ENCODE measurements around the gene COQ4.

Gene COQ4

DNA sequence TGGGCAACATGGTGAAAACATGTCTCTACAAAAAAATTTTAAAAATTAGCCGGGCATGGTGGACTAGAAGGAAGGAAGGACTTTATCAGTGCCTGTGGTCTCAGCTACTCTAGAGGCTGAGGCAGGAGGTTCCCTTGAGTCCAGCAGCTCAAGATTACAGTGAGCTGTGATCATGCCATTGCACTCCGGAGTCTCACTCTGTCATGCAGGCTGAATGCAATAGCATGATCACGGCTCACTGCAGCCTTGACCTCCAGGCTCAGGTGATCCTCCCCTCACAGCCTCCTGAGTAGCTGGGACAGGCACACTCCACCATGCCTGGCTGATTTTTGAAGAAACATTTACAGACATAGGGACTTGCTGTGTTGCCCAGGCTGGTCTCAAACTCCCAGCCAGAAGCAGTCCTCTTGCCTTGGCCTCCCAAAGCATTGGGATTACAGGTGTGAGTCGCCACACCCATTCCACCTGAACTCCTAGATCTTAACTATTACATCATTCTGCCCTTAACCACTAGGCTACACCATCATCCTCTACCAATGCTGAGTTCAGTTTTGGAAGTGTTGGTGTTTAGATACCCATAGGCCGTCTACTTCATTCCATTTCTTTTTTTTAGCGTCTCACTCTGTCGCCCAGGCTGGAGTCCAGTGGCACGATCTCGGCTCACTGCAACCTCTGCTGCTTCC is 46.5 kb downstream of the COQ4 start:
- Histone ChIP-seq H3K27me3 (ENCODE audit: insufficient read depth, low read length) (peaks cover 56% of the 10 kb centered on the region), H3K27ac (ENCODE audit: low read depth, low read length) (no peak overlapping the region), H3K4me3 (ENCODE audit: low read length) (no peak overlapping the region), H3K36me3 (ENCODE audit: insufficient read depth, low read length) (no peaks in the 10 kb centered on the region), H3K9ac (ENCODE audit: low read depth, low read length) (no peak overlapping the region), H3K4me1 (ENCODE audit: insufficient read depth, low read length) (peaks cover 18% of the 10 kb centered on the region), H3K9me3 (ENCODE audit: insufficient read depth, low read depth, low read length) (no peaks in the 10 kb centered on the region)
- 96% methylated on average over 9 of the region's 9 CpGs for WGBS

DNA sequence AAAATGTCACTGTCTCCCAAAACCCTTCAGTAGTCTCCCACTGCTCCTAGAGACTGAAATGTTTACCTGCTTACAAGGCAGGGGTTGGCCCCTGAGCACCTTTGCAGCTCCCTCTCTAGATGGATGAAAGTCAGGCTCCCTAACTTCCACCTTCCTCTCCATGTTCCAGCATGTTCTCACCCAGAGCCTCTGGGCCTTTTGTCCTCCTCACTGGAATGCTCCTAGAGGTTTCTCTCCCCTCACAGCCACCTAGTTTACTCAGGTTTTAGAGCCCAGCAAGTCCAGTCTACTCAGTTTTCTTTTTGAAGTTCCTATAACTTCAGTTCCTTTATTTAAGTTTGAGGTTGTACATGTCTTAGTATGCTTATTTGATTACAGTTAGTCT is 47.7 kb downstream of the COQ4 start:
- H3K4me1 ChIP-seq (ENCODE audit: insufficient read depth, low read length): peaks cover 12% of the 10 kb centered on the region; the same call in 1 of the 2 replicates
- H3K9me3 ChIP-seq (ENCODE audit: insufficient read depth, low read depth, low read length): no peaks in the 10 kb centered on the region
- H3K27me3 ChIP-seq (ENCODE audit: insufficient read depth, low read length): peaks cover 46% of the 10 kb centered on the region
- peak overlapping the region; percentile 75 for H3K4me3 ChIP-seq (ENCODE audit: low read length)
- peak overlapping the region; percentile 69; the same call in 1 of the 2 replicates for H3K9ac ChIP-seq (ENCODE audit: low read depth, low read length)
- H3K36me3 ChIP-seq (ENCODE audit: insufficient read depth, low read length): no peaks in the 10 kb centered on the region
- peak overlapping the region; percentile 46; the same call in 1 of the 2 replicates for H3K27ac ChIP-seq (ENCODE audit: low read depth, low read length)

DNA sequence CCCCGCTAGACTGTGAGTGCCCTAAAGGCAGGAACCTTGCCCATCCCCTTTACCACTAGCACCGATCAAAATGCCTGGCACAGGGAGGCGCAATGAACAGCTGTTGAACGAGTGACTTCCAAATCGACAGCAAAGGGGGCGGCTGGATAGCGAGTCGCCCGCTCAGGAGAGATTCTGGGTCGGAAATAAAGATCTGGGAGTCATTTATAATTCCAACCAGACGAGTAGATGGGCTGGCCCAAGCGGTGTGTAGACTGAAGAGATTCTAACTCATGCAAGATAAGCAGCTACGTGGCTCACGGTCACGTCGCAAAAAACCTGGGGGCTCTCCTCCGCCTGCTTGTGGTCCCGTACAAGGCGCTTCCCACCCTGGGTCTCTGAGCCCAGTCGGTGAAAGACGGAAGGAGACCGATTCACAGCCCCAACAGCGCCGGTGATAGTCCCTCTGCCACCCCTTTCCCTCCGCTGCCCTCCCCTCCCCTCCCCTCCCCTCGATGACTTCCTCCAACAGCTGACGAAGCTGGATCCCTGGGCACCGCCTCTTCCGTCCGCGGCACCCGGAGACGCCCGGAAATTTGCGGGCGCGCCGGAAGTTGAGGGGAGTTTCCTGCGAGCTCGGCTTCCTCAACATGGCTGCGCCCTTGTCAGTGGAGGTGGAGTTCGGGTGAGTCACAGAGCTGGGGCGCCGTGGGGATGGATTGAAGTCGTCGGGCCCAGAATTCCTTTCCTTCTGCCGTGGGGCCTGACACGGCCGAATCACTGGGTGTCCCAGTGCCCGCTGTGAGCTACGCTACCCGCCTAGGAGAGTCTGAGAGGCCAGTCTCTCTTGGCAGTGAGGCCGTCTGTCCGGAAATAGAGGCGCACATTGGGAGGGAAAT is 48.4 kb downstream of the COQ4 start, which contains the start of gene URM1:
Gene URM1, plus strand, starts transcription at position 623 of the 878 bp plus-strand sequence. Its CDS starts 7 bp downstream, at position 630.
- Histone ChIP-seq H3K27ac (ENCODE audit: low read depth, low read length) (peak within 1 kb of the TSS; percentile 46; the same call in 1 of the 2 replicates), H3K27me3 (ENCODE audit: insufficient read depth, low read length) (peaks cover 40% of the 10 kb centered on the region), H3K9ac (ENCODE audit: low read depth, low read length) (peak within 1 kb of the TSS; percentile 69), H3K4me1 (ENCODE audit: insufficient read depth, low read length) (peaks cover 7% of the 10 kb centered on the region; the same call in 1 of the 2 replicates), H3K4me3 (ENCODE audit: low read length) (peak within 1 kb of the TSS; percentile 75), H3K36me3 (ENCODE audit: insufficient read depth, low read length) (no peaks in the 10 kb centered on the region), H3K9me3 (ENCODE audit: insufficient read depth, low read depth, low read length) (no peaks in the 10 kb centered on the region)
- under 1% methylated on average over 55 of the region's 55 CpGs for WGBS

DNA sequence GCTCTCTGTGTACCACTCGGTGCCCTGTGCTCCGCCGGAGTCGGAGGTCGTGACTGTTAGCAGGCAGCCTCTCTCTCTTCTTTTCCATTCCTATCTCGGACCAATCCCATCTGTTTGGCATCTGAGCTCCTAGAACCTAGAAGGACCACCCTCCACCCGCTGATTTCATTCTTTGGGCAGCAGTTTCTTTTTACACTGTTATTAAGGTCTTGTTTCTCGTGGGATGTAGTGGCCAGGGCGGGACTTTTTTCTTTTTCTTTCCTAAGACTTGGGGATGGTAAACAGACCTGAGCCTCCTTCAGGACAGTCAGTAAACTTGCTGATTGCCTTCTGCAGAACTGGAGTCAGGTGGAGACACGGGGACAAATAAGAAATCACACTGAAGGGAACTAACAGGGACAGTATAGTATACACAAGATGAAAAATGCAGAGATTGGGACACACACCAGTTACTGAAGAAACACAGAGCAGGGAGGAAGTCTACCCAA is 49.0 kb downstream of the COQ4 start:
- no peaks in the 10 kb centered on the region for H3K36me3 ChIP-seq (ENCODE audit: insufficient read depth, low read length)
- WGBS: under 1% methylated on average over 10 of the region's 10 CpGs

DNA sequence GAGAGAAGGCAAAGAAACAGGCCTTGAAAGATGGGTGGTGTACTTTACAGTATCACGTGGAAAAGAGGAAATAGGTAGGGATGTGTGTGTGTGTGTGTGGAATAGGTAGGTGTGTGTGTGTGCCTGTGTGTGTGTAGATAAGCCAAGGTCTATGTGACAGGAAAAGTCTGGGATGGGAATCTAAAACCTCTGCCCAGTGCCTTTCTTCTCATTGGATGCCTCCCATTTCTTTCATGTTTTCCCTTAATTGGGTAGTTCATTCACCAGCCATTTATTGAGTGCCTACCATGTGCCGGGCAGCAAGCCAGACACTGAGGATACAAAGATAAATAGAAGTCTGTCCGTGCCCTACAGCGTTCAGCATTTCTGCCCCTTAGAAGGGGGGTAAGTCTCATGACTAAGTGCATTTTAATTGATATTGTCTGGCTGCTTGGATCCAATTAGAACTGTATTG is 49.6 kb downstream of the COQ4 start:
- H3K27ac ChIP-seq (ENCODE audit: low read depth, low read length): no peak overlapping the region
- H3K27me3 ChIP-seq (ENCODE audit: insufficient read depth, low read length): peaks cover 28% of the 10 kb centered on the region
- peak overlapping the region; percentile 63; the same call in 1 of the 2 replicates for H3K9ac ChIP-seq (ENCODE audit: low read depth, low read length)
- H3K36me3 ChIP-seq (ENCODE audit: insufficient read depth, low read length): no peaks in the 10 kb centered on the region
- H3K4me3 ChIP-seq (ENCODE audit: low read length): peak overlapping the region; percentile 75
- 88% methylated on average over 4 of the region's 4 CpGs for WGBS
- no peaks in the 10 kb centered on the region for H3K9me3 ChIP-seq (ENCODE audit: insufficient read depth, low read depth, low read length)
- peaks cover 7% of the 10 kb centered on the region; the same call in 1 of the 2 replicates for H3K4me1 ChIP-seq (ENCODE audit: insufficient read depth, low read length)

More for the DNA sequence above, 49.0 kb downstream of the COQ4 start:
- Histone ChIP-seq H3K4me3 (ENCODE audit: low read length) (peak overlapping the region; percentile 75), H3K27me3 (ENCODE audit: insufficient read depth, low read length) (peaks cover 34% of the 10 kb centered on the region), H3K27ac (ENCODE audit: low read depth, low read length) (peak overlapping the region; percentile 3; the same call in 1 of the 2 replicates), H3K9ac (ENCODE audit: low read depth, low read length) (peak overlapping the region; percentile 63), H3K4me1 (ENCODE audit: insufficient read depth, low read length) (peaks cover 7% of the 10 kb centered on the region; the same call in 1 of the 2 replicates), H3K9me3 (ENCODE audit: insufficient read depth, low read depth, low read length) (no peaks in the 10 kb centered on the region)

DNA sequence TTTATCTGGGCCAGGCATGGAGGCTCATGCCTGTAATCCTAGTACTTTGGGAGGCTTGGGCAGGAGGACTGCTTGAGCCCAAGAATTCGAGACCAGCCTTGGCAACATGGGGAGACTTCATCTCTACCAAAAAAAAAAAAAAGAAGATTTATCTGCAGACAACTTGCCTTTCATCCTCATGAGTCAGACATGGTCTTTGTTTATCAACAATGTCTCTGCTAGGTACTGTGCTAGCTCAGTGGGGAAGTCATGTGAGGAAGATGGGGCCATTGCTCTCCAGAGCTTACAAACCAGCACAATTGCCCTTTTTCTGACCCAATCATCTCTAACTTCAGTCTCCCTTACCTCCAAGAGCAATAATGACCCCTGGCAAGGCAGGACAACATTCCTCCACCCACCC is 50.1 kb downstream of the COQ4 start:
- peaks cover 22% of the 10 kb centered on the region for H3K27me3 ChIP-seq (ENCODE audit: insufficient read depth, low read length)
- 88% methylated on average over 1 of the region's 1 CpG for WGBS
- H3K4me3 ChIP-seq (ENCODE audit: low read length): 0 out of 2 replicates have a peak overlapping the region, but pooled peaks have one; percentile 75
- H3K27ac ChIP-seq (ENCODE audit: low read depth, low read length): no peak overlapping the region
- no peak overlapping the region for H3K9ac ChIP-seq (ENCODE audit: low read depth, low read length)
- peaks cover under 1% of the 10 kb centered on the region; the same call in 1 of the 2 replicates for H3K36me3 ChIP-seq (ENCODE audit: insufficient read depth, low read length)
- H3K9me3 ChIP-seq (ENCODE audit: insufficient read depth, low read depth, low read length): no peaks in the 10 kb centered on the region
- H3K4me1 ChIP-seq (ENCODE audit: insufficient read depth, low read length): peaks cover 7% of the 10 kb centered on the region; the same call in 1 of the 2 replicates

DNA sequence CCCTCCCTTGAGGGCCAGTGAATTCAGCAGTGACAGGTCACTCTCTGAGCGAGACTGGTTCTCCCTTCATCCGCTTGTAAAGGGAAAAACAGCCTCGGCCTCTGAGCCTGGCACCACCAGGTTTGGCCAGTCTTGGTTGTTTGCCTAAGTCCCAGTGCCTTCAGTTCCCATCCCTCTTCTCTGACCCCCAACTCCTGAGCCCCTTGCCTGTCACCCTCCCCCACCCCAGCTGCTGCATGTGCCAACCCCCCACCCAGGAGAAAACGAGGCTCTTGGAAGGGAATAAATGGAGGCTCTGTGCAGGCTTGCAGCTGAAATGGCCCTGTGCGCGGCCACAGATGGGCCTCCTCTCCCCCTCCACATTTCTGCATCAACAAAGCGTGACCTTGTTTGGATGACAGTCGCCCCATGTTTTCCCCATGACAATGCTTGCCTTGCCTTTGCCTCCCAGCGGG is 51.6 kb downstream of the COQ4 start:
- H3K4me1 ChIP-seq (ENCODE audit: insufficient read depth, low read length): peaks cover 7% of the 10 kb centered on the region; the same call in 1 of the 2 replicates
- WGBS: 91% methylated on average over 9 of the region's 9 CpGs
- H3K36me3 ChIP-seq (ENCODE audit: insufficient read depth, low read length): peaks cover 6% of the 10 kb centered on the region; the same call in 1 of the 2 replicates
- H3K27ac ChIP-seq (ENCODE audit: low read depth, low read length): no peak overlapping the region
- H3K9ac ChIP-seq (ENCODE audit: low read depth, low read length): no peak overlapping the region
- H3K4me3 ChIP-seq (ENCODE audit: low read length): no peak overlapping the region
- H3K9me3 ChIP-seq (ENCODE audit: insufficient read depth, low read depth, low read length): no peaks in the 10 kb centered on the region
- peaks cover 9% of the 10 kb centered on the region for H3K27me3 ChIP-seq (ENCODE audit: insufficient read depth, low read length)

DNA sequence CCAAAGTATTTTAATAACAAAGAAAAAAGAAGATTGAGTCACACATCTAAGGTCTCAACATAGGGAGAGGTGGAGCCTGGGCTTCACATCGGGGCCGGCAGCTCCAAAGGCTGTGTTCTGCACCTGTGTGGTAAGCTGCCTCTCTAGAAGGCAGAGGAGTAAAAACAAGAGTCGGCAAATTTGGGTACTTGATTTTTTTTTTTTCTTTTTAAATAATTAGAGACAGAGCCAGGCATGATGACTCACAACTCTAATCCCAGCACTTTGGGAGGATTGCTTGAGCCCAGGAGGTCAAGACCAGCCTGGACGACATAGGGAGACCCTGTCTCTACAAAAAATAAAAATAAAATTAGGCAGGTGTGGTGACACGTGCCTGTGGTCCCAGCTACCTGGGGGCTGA is 53.2 kb downstream of the COQ4 start:
- H3K9me3 ChIP-seq (ENCODE audit: insufficient read depth, low read depth, low read length): no peaks in the 10 kb centered on the region
- peaks cover 3% of the 10 kb centered on the region; the same call in 1 of the 2 replicates for H3K4me1 ChIP-seq (ENCODE audit: insufficient read depth, low read length)
- WGBS: 86% methylated on average over 5 of the region's 5 CpGs
- H3K36me3 ChIP-seq (ENCODE audit: insufficient read depth, low read length): peaks cover 12% of the 10 kb centered on the region; the same call in 1 of the 2 replicates
- H3K4me3 ChIP-seq (ENCODE audit: low read length): no peak overlapping the region
- no peak overlapping the region for H3K27ac ChIP-seq (ENCODE audit: low read depth, low read length)
- no peaks in the 10 kb centered on the region; the same call in 1 of the 2 replicates for H3K27me3 ChIP-seq (ENCODE audit: insufficient read depth, low read length)
- no peak overlapping the region for H3K9ac ChIP-seq (ENCODE audit: low read depth, low read length)

DNA sequence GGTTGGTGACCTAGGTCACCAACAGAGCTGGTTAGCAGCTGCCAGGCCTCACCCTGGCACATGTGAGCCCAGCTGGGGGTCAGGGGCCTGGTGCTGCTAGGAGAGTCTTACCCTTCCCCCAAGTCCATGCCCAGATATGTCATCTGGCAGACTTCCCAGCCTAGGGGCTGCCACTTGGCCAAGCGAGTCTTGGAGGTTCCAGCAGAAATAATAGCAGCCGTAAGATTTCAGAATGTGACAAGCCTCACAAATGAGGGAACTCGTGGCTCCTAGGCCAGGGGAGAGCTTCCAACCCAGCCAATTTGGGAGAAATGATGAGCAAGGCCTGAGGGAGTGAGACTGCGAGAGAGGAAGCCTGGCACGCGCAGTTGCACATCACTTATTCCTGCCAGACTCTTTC is 59.6 kb downstream of the COQ4 start:
- peak overlapping the region; percentile 75; the same call in 1 of the 2 replicates for H3K27ac ChIP-seq (ENCODE audit: low read depth, low read length)
- H3K27me3 ChIP-seq (ENCODE audit: insufficient read depth, low read length): peaks cover 63% of the 10 kb centered on the region
- H3K4me3 ChIP-seq (ENCODE audit: low read length): peak overlapping the region; percentile 32
- peaks cover 45% of the 10 kb centered on the region for H3K4me1 ChIP-seq (ENCODE audit: insufficient read depth, low read length)
- 53% methylated on average over 4 of the region's 6 CpGs for WGBS
- no peaks in the 10 kb centered on the region for H3K9me3 ChIP-seq (ENCODE audit: insufficient read depth, low read depth, low read length)
- H3K36me3 ChIP-seq (ENCODE audit: insufficient read depth, low read length): peaks cover 12% of the 10 kb centered on the region
- H3K9ac ChIP-seq (ENCODE audit: low read depth, low read length): peak overlapping the region; percentile 24; the same call in 1 of the 2 replicates

DNA sequence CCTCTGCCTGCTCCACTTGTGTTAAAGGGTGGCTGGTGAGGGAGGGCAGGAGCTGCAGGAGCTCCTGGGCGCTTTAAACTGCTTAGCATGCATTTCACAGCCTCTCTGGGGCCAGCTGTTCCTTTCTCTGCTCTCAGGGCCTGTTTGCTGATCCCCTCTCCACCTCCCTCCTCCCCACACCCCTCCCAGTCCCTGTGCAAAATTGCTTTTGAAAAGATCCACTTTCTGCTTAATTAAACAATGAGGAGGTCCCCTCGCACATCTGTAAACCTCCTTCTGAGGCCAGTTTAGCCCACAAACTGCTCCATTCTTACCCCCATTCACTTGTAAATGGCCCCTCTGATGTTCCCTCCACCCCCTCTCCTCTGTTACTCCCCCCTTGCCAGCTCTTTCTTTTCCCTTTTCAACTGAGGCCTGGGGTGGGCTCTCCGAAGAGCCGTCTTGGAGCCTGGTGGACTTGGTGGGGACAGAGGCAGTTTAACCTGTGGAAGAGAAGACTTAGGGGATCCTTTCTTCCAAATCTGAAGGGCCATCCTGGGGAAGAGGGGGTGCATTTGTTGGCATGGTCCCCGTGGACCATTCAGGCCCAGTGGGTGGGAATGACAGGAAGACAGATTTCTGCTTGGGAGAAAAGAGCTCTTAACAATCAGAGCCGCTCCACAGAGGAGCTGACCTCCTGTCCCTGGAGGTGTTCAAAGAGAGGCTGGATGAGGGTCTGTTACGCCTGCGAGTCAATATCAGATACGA is 60.5 kb downstream of the COQ4 start:
- H3K9me3 ChIP-seq (ENCODE audit: insufficient read depth, low read depth, low read length): no peaks in the 10 kb centered on the region
- peaks cover 17% of the 10 kb centered on the region for H3K36me3 ChIP-seq (ENCODE audit: insufficient read depth, low read length)
- 9% methylated on average over 9 of the region's 9 CpGs for WGBS
- peak overlapping the region; percentile 75; the same call in 1 of the 2 replicates for H3K27ac ChIP-seq (ENCODE audit: low read depth, low read length)
- peaks cover 45% of the 10 kb centered on the region for H3K4me1 ChIP-seq (ENCODE audit: insufficient read depth, low read length)
- peaks cover 72% of the 10 kb centered on the region for H3K27me3 ChIP-seq (ENCODE audit: insufficient read depth, low read length)
- peak overlapping the region; percentile 32 for H3K4me3 ChIP-seq (ENCODE audit: low read length)
- peak overlapping the region; percentile 1; the same call in 1 of the 2 replicates for H3K9ac ChIP-seq (ENCODE audit: low read depth, low read length)
